Thyroid gland (tissue), 4 donors: ENCODE measurements around the gene TMEM45B. TPM values are rescaled to one million over a fixed set of nuclear protein-coding genes. Genes with fewer than 3 reads are reported as not detected.
"Not testable (repeated sequence)": the region's sequence is repeated elsewhere in the genome, so short reads cannot be mapped to it uniquely, and the experiment has no call there.

ENCODE experiments used
- DNase-seq, 2 donors: peaks; one replicate each; pipeline ENCODE4 v3.0.0-alpha.2; 2019
- H3K27ac ChIP-seq, 3 donors: fragments of 200-600 bp; sonication (generic); 1 replicate in 2 of 3; 2 replicates in 1 of 3; pipeline ENCODE4 v1.5.1; 2016 to 2019; ENCODE audit warnings: mild to moderate bottlenecking in 1 of 3, moderate library complexity in 1 of 3
- H3K27me3 ChIP-seq: fragments of 200-600 bp; sonication (generic); one replicate; pipeline ENCODE4 v1.5.1; 2019
- H3K36me3 ChIP-seq, 2 donors: fragments of 200-600 bp; sonication (generic); one replicate each; pipeline ENCODE4 v1.5.1; 2016 to 2019
- H3K4me1 ChIP-seq, 2 donors: fragments of 200-600 bp; sonication (generic); one replicate each; pipeline ENCODE4 v1.5.1; 2017 to 2019
- H3K4me3 ChIP-seq, 3 donors: fragments of 200-600 bp; sonication (generic); replicated peaks in 1 of 3; 1 replicate in 2 of 3; 2 replicates in 1 of 3; pipeline ENCODE4 v1.5.1; 2016; ENCODE audit warnings: mild to moderate bottlenecking in 1 of 3
- H3K9me3 ChIP-seq: fragments of 200-600 bp; sonication (generic); one replicate; pipeline ENCODE4 v1.5.1; 2017
- POLR2A ChIP-seq, 2 donors: fragments of 450-650 bp; IDR thresholded peaks; one replicate each; pipeline ENCODE4 v1.6.1; 2017; ENCODE audit warnings: antibody characterized with exemption in 2 of 2, mild to moderate bottlenecking in 2 of 2, moderate library complexity in 1 of 2
- WGBS, 2 donors: methylation state at CpG; one replicate each; pipeline ENCODE4 v1.1.5; 2017; 5-methylcytosine and 5-hydroxymethylcytosine counted together
- intact Hi-C: fragments of 100-400 bp; cut with DNase I; formaldehyde crosslinking; loops from one replicate; pipeline ENCODE4 v1.15.1; 2023
- total RNA-seq, 4 donors: library from RNA; depleted of rRNA; stranded (reverse); fragments of >200 nt; gene quantifications; one replicate each; pipeline ENCODE4 v1.2.3, GENCODE V29; 2016
- TF ChIP-seq, protein P1 (sequence below), 6 experiments: fragments of 200-600 bp in 3 of 6; fragments of 450-650 bp in 3 of 6; sonication (generic) in 3 of 6; IDR thresholded peaks; one replicate each; pipeline ENCODE4 v1.5.1; 2016 to 2019; ENCODE audit warnings: antibody characterized with exemption in 6 of 6, mild to moderate bottlenecking in 2 of 6, inconsistent platforms in 1 of 6, moderate library complexity in 1 of 6

TMEM45B gene
- total RNA-seq, 4 donors from 2014 or later: 8.1 to 28.1 (median 21.9) TPM

DNA sequence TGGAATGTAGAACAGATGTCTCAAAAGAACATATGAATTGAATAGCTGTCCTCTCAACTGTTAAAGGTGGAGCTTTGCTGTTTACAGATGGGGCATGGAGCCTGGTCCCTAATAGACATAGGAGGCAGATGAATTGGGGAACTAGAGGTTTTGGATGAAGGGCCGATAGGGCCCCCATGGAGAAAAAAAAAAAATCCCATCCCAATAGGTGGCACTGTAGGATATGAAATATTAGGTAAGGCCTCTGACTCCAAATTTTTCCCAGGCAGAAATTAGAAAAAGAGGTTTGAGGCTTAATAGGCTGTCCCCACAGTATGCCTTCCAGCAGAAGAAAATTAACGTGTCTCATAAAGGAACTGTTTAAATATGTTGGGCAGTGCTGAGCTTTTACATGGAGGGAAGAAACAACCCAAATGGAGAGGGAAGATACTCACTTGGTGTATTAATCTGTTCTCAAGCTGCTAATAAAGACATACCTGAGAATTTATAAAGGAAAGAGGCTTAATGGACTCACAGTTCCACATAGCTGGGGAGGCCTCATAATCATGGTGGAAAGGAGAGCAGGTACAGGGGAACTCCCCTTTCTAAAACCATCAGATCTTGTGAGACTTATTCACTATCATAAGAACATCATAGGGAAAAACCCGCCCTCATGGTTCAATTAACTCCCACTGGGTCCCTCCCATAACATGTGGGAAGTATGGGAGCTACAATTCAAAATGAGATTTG lies 30.1 kb upstream of the TMEM45B start:
- no peaks in the 10 kb centered on the region for H3K36me3 ChIP-seq
- WGBS, 2 donors: 73 to 76% methylated on average over 3 of the region's 3 CpGs
- H3K4me3 ChIP-seq: no peak overlapping the region
- DNase-seq: no peak
- TF ChIP-seq, protein P1, sequence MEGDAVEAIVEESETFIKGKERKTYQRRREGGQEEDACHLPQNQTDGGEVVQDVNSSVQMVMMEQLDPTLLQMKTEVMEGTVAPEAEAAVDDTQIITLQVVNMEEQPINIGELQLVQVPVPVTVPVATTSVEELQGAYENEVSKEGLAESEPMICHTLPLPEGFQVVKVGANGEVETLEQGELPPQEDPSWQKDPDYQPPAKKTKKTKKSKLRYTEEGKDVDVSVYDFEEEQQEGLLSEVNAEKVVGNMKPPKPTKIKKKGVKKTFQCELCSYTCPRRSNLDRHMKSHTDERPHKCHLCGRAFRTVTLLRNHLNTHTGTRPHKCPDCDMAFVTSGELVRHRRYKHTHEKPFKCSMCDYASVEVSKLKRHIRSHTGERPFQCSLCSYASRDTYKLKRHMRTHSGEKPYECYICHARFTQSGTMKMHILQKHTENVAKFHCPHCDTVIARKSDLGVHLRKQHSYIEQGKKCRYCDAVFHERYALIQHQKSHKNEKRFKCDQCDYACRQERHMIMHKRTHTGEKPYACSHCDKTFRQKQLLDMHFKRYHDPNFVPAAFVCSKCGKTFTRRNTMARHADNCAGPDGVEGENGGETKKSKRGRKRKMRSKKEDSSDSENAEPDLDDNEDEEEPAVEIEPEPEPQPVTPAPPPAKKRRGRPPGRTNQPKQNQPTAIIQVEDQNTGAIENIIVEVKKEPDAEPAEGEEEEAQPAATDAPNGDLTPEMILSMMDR (IDR thresholded peaks at IDR 0.05): peak in 3 of 6 experiments; percentile 32 to 47 (median 39)
- no peak for TF ChIP-seq POLR2A (IDR thresholded peaks at IDR 0.05)
- no peaks in the 10 kb centered on the region for H3K4me1 ChIP-seq
- H3K27ac ChIP-seq: no peak overlapping the region
- intact Hi-C loops: no loop called here
- H3K9me3 ChIP-seq: no peaks in the 10 kb centered on the region
- no peaks in the 10 kb centered on the region for H3K27me3 ChIP-seq

DNA sequence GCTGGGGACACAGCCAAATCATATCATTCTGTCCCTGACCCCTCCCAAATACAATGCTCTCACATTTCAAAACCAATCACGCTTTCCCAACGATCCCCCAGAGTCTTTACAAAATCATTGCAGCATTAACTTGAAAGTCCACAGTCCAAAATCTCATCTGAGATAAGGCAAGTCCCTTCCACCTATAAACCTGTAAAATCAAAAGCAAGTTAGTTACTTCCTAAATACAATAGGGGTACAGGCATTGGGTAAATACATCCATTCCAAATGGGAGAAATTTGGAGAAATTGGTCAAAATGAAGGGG lies 29.6 kb upstream of the TMEM45B start:
- DNase-seq, H3K27ac ChIP-seq, H3K9me3 ChIP-seq, H3K27me3 ChIP-seq, H3K4me3 ChIP-seq, intact Hi-C loops, H3K36me3 ChIP-seq, H3K4me1 ChIP-seq: not testable (repeated sequence)
- WGBS, 2 donors: 85 to 89% methylated on average over 2 of the region's 2 CpGs

DNA sequence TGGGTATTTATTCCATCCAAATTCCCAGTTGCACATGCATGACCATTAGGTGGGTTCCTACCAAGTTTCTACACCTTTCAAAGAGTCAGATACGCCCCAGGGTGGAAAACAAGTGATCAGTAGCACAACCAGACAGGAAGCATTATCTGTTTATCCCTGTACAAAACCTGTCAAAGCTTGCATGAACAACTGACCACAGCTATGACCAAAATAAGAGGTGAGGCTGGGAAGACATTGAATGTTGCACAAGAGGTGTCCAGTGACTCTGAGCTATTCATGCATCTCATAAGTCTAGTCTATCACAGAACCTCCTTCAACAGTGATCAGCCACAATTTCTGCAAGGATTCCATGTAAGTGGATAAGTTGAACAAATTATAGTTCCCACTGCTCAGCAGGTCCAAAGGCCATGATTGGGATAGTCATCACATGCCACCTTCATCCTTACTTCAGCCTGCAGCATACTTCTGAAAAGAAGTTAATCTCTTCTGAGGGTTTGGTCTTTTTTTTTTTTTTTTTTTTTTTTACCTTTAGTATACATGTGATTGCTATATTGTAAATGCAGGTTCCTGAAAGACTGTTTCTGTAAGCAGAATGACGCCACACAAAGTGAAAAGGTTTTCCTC lies 28.0 kb upstream of the TMEM45B start:
- intact Hi-C loops: no loop called here
- DNase-seq: no peak
- TF ChIP-seq POLR2A (IDR thresholded peaks at IDR 0.05): no peak
- TF ChIP-seq, protein P1 (IDR thresholded peaks at IDR 0.05): no peak
- WGBS, 2 donors: 89 to 93% methylated on average over 2 of the region's 2 CpGs
- H3K4me1 ChIP-seq: no peaks in the 10 kb centered on the region
- no peaks in the 10 kb centered on the region for H3K27me3 ChIP-seq
- no peaks in the 10 kb centered on the region for H3K9me3 ChIP-seq
- no peak overlapping the region for H3K4me3 ChIP-seq
- H3K36me3 ChIP-seq: no peaks in the 10 kb centered on the region
- no peak overlapping the region for H3K27ac ChIP-seq

DNA sequence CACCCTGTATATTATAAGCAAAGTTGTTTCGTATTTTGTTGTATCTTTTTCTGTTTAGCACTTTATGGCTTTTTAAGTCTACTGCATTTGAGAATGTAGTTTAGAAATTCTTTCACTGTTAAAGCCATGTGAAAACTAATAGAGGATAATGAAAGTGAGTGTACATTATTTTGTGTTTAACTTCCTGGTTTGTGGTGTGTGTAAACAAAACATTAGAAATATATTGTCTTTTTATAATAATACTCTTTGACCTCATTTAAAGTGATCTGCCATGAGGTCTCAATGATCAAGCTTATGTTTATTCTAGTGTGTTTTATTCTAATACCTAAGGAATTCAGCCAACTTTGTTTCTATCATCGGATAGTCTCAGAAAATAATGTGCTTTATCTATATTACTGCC lies 27.4 kb upstream of the TMEM45B start:
- TF ChIP-seq, protein P1 (IDR thresholded peaks at IDR 0.05): no peak
- TF ChIP-seq POLR2A (IDR thresholded peaks at IDR 0.05): no peak
- Histone ChIP-seq H3K36me3 (no peaks in the 10 kb centered on the region), H3K27me3 (no peaks in the 10 kb centered on the region), H3K9me3 (no peaks in the 10 kb centered on the region), H3K27ac (no peak overlapping the region), H3K4me1 (no peaks in the 10 kb centered on the region), H3K4me3 (no peak overlapping the region)
- WGBS, 2 donors: 90 to 94% methylated on average over 2 of the region's 2 CpGs
- intact Hi-C loops: no loop called here
- no peak for DNase-seq

DNA sequence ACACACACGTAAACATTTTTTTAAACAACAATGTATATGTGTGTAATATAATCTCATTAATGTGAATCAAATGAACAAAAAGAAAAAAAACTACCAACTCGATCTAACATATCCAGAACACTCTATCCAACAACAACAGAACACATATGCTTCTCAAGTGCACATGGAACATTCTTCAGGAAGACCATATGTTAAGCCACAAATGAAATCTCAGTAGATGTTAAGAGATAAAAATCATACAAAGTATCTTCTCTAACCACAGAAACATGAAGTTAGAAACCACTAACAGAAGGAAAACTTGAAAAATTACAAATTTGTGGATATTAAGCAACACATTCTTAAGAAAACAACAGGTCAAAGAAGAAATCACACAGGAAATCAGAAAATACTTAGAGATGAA lies 25.5 kb upstream of the TMEM45B start:
- H3K36me3 ChIP-seq: no peaks in the 10 kb centered on the region
- H3K4me1 ChIP-seq: no peaks in the 10 kb centered on the region
- no peaks in the 10 kb centered on the region for H3K9me3 ChIP-seq
- H3K27me3 ChIP-seq: no peaks in the 10 kb centered on the region
- H3K4me3 ChIP-seq: no peak overlapping the region
- WGBS, 2 donors: 78 to 83% methylated on average over 2 of the region's 2 CpGs
- TF ChIP-seq, protein P1 (IDR thresholded peaks at IDR 0.05): no peak
- TF ChIP-seq POLR2A (IDR thresholded peaks at IDR 0.05): no peak
- intact Hi-C loops: no loop called here
- no peak overlapping the region for H3K27ac ChIP-seq
- DNase-seq: no peak
